ENCODE measurements around the gene PRSS53. TPM values are rescaled to one million over a fixed set of nuclear protein-coding genes. Genes with fewer than 3 reads are reported as not detected.

Gene PRSS53
- total RNA-seq, 2 donors from 2014 or later, result 2.5 TPM

DNA sequence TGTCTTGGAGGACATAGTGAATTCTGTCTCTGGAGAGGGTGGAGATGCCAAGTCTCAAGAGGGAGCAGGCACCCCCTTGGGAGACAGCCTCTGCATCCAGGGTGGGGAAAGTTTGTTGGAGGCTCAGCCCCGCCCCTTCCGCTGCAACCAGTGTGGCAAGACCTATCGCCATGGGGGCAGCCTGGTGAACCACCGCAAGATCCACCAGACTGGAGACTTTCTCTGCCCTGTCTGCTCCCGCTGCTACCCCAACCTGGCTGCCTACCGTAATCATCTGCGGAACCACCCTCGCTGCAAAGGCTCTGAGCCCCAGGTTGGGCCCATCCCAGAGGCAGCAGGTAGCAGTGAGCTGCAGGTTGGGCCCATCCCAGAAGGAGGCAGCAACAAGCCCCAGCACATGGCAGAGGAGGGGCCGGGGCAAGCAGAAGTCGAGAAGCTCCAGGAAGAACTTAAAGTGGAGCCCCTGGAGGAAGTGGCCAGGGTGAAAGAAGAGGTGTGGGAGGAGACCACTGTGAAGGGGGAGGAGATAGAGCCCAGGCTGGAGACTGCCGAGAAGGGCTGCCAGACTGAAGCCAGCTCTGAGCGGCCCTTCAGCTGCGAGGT lies 9.3 kb downstream of the PRSS53 start:
- H3K36me3 ChIP-seq, result peaks cover 8 to 40% of the 10 kb centered on the region in 2 donors
- intact Hi-C loops (cut with DNase I), result no loop called here
- 91% methylated on average over 13 of the region's 13 CpGs for WGBS

DNA sequence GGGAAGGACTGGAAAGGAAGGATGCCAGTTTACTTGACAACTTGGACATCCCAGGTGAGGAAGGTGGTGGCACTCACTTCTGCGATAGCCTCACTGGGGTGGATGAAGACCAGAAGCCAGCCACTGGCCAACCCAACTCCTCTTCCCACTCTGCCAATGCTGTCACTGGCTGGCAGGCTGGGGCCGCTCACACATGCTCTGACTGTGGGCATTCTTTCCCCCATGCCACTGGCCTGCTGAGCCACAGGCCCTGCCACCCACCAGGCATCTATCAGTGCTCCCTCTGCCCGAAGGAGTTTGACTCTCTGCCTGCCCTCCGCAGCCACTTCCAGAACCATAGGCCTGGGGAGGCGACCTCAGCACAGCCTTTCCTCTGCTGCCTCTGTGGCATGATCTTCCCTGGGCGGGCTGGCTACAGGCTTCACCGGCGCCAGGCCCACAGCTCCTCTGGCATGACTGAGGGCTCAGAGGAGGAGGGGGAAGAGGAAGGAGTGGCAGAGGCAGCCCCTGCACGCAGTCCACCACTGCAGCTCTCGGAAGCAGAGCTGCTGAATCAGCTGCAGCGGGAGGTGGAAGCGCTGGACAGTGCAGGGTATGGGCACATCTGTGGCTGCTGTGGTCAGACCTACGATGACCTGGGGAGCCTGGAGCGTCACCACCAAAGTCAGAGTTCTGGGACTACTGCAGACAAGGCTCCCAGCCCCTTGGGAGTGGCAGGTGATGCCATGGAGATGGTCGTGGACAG lies 10.0 kb downstream of the PRSS53 start:
- DNase-seq (ENCODE audit: low spot score), result no peak
- H3K9me3 ChIP-seq, result no peaks in the 10 kb centered on the region
- no peak overlapping the region for H3K27ac ChIP-seq
- WGBS, result 95% methylated on average over 15 of the region's 15 CpGs
- no peaks in the 10 kb centered on the region for H3K27me3 ChIP-seq (replicated peaks; ENCODE audit: insufficient read depth)
- peaks cover 3% of the 10 kb centered on the region for H3K4me1 ChIP-seq (replicated peaks)
- intact Hi-C loops (cut with DNase I), result no loop called here
- H3K36me3 ChIP-seq, result peaks cover 8 to 35% of the 10 kb centered on the region in 2 donors
- TF ChIP-seq POLR2A (IDR thresholded peaks at IDR 0.05) (no peak), POLR2AphosphoS5 (IDR thresholded peaks at IDR 0.05) (no peak)
- TF ChIP-seq, protein P1, sequence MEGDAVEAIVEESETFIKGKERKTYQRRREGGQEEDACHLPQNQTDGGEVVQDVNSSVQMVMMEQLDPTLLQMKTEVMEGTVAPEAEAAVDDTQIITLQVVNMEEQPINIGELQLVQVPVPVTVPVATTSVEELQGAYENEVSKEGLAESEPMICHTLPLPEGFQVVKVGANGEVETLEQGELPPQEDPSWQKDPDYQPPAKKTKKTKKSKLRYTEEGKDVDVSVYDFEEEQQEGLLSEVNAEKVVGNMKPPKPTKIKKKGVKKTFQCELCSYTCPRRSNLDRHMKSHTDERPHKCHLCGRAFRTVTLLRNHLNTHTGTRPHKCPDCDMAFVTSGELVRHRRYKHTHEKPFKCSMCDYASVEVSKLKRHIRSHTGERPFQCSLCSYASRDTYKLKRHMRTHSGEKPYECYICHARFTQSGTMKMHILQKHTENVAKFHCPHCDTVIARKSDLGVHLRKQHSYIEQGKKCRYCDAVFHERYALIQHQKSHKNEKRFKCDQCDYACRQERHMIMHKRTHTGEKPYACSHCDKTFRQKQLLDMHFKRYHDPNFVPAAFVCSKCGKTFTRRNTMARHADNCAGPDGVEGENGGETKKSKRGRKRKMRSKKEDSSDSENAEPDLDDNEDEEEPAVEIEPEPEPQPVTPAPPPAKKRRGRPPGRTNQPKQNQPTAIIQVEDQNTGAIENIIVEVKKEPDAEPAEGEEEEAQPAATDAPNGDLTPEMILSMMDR (IDR thresholded peaks at IDR 0.05), result no peak
- no peak overlapping the region for H3K4me3 ChIP-seq

More for the DNA sequence above, 9.3 kb downstream of the PRSS53 start:
- no peak for DNase-seq (ENCODE audit: low spot score)
- Histone ChIP-seq H3K9me3 (no peaks in the 10 kb centered on the region), H3K4me3 (no peak overlapping the region), H3K27ac (no peak overlapping the region), H3K4me1 (replicated peaks) (peaks cover 3% of the 10 kb centered on the region), H3K27me3 (replicated peaks; ENCODE audit: insufficient read depth) (no peaks in the 10 kb centered on the region)
- TF ChIP-seq POLR2AphosphoS5 (IDR thresholded peaks at IDR 0.05), result no peak
- no peak for TF ChIP-seq POLR2A (IDR thresholded peaks at IDR 0.05)
- TF ChIP-seq, protein P1 (IDR thresholded peaks at IDR 0.05), result no peak

DNA sequence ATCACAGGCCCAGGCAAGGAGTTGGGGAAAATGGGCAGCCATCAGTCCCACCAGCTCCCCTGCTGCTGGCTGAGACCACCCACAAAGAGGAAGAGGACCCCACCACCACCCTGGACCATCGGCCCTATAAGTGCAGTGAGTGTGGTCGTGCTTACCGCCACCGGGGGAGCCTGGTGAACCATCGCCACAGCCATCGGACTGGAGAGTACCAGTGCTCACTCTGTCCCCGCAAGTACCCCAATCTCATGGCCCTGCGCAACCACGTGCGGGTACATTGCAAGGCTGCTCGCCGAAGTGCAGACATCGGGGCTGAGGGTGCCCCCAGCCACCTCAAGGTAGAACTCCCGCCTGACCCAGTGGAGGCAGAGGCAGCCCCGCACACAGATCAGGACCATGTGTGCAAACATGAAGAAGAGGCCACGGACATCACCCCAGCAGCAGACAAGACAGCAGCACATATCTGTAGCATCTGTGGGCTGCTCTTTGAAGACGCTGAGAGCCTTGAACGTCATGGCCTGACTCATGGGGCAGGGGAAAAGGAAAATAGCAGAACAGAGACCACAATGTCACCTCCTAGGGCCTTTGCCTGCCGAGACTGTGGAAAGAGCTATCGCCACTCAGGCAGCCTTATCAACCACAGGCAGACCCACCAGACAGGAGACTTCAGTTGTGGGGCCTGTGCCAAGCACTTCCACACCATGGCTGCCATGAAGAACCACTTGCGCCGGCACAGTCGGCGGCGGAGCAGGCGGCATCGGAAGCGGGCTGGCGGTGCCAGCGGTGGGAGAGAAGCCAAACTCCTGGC lies 10.9 kb downstream of the PRSS53 start:
- Histone ChIP-seq H3K4me3 (no peak overlapping the region), H3K27me3 (replicated peaks; ENCODE audit: insufficient read depth) (no peaks in the 10 kb centered on the region), H3K4me1 (replicated peaks) (peaks cover 3% of the 10 kb centered on the region), H3K9me3 (no peaks in the 10 kb centered on the region), H3K36me3 (peaks cover 8 to 35% of the 10 kb centered on the region in 2 donors), H3K27ac (no peak overlapping the region)
- 93% methylated on average over 30 of the region's 30 CpGs for WGBS
- TF ChIP-seq POLR2A (IDR thresholded peaks at IDR 0.05) (no peak), POLR2AphosphoS5 (IDR thresholded peaks at IDR 0.05) (no peak)
- TF ChIP-seq, protein P1 (IDR thresholded peaks at IDR 0.05), result no peak
- no peak for DNase-seq (ENCODE audit: low spot score)
- intact Hi-C loops (cut with DNase I), result no loop called here

DNA sequence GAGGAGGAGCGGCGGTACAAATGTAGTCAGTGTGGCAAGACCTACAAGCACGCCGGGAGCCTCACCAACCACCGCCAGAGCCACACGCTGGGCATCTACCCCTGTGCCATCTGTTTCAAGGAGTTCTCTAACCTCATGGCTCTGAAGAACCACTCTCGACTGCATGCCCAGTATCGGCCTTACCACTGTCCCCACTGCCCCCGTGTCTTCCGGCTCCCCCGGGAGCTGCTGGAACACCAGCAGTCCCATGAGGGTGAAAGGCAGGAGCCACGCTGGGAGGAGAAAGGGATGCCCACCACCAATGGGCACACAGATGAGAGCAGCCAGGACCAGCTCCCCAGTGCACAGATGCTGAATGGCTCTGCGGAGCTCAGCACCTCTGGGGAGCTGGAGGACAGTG lies 11.7 kb downstream of the PRSS53 start:
- DNase-seq (ENCODE audit: low spot score), result no peak
- H3K4me1 ChIP-seq (replicated peaks), result peaks cover 10% of the 10 kb centered on the region
- H3K4me3 ChIP-seq, result no peak overlapping the region
- TF ChIP-seq, protein P1 (IDR thresholded peaks at IDR 0.05), result no peak
- TF ChIP-seq POLR2AphosphoS5 (IDR thresholded peaks at IDR 0.05) (no peak), POLR2A (IDR thresholded peaks at IDR 0.05) (no peak)
- H3K36me3 ChIP-seq, result peaks cover 8 to 35% of the 10 kb centered on the region in 2 donors
- H3K9me3 ChIP-seq, result no peaks in the 10 kb centered on the region
- intact Hi-C loops (cut with DNase I), result no loop called here
- WGBS, result 93% methylated on average over 13 of the region's 13 CpGs
- H3K27me3 ChIP-seq (replicated peaks; ENCODE audit: insufficient read depth), result no peaks in the 10 kb centered on the region
- H3K27ac ChIP-seq, result no peak overlapping the region
